ENCODE data around the gene RNU4-1. TPM values are rescaled to one million over a fixed set of nuclear protein-coding genes. Genes with fewer than 3 reads are reported as not detected.

RNU4-1 gene
- total and polyA plus RNA-seq, 2 of the 4 experiments (the other 2 are of a cell fraction) = under 0.01 TPM; not detected in 1

GRCh38 chr12:120286768-120287490, 6.1 kb downstream of the RNU4-1 start:
- no peak overlapping the region for H3K56ac ChIP-seq (ENCODE audit: extremely low read depth, insufficient read depth, low read length)
- intact Hi-C loops (cut with micrococcal nuclease) = no loop called here
- H2AK9ac ChIP-seq (replicated peaks; ENCODE audit: low read depth, low read length, poor library complexity) = no peak overlapping the region
- H2AK5ac ChIP-seq (ENCODE audit: low read depth, low read length) = no peak overlapping the region
- no peak overlapping the region for H3K18ac ChIP-seq (ENCODE audit: low read depth, low read length)
- no peak overlapping the region for H3K4ac ChIP-seq (ENCODE audit: low read depth, low read length)
- H4K20me1 ChIP-seq (ENCODE audit: insufficient read depth, low read length) = peaks cover 12% of the 10 kb centered on the region
- no peak overlapping the region for H2BK15ac ChIP-seq (ENCODE audit: low read depth, low read length)
- dilution Hi-C loops (cut with HindIII; ENCODE audit: low sequenced_read_pairs, unreplicated experiment) = no loop called here
- H2AFZ ChIP-seq (replicated peaks; ENCODE audit: low read length, poor library complexity) = no peak overlapping the region
- DNase-seq = no peak
- H3K4me1 ChIP-seq (ENCODE audit: control insufficient read depth, insufficient read depth, low read length) = peaks cover 9% of the 10 kb centered on the region; the same call in 1 of the 2 replicates
- CTCF ChIA-PET = interaction anchor here (1.1 to 1.3 kb wide), 2 partner anchors 22 to 58 kb away, joined by 3 to 8 read pairs; partner anchors contain the start of gene PXN
- no peak overlapping the region for H3K9ac ChIP-seq (ENCODE audit: low read depth, low read length)
- no peak overlapping the region for H4K5ac ChIP-seq (ENCODE audit: low read depth, low read length)
- no TSS peak for BruUV-seq (replicated peaks)
- 40% methylated on average over 1 of the region's 7 CpGs; no CpG with 5 or more reads in 1 of the 2 experiments for WGBS, 2 experiments (ENCODE audit: extremely low coverage in 2 of 2, insufficient read length in 1 of 2)
- H4K91ac ChIP-seq (ENCODE audit: insufficient read depth, low read depth, low read length) = no peak overlapping the region
- POLR2A ChIA-PET (ENCODE audit: unreplicated experiment) = interaction anchor here (1.9 kb wide), 1 partner anchor 86 kb away, joined by 6 read pairs; the partner anchor contains the start of gene RPLP0
- no peak overlapping the region for H2BK5ac ChIP-seq (ENCODE audit: low read depth, low read length, poor library complexity, severe bottlenecking)
- H3K14ac ChIP-seq (replicated peaks; ENCODE audit: low read depth, low read length) = 0 out of 2 replicates have a peak overlapping the region, but pooled peaks have one; percentile 15
- ATAC-seq (ENCODE audit: low read depth) = no peak
- H3K4me2 ChIP-seq (ENCODE audit: low read depth, low read length) = no peak overlapping the region
- no peaks in the 10 kb centered on the region for H3K9me3 ChIP-seq (ENCODE audit: control insufficient read depth, insufficient read depth, low read length)
- H3K79me1 ChIP-seq (ENCODE audit: low read depth in 1 of 2, low read length in 2 of 2) = no peaks in the 10 kb centered on the region
- in situ Hi-C loops (cut with MboI; ENCODE audit: low sequenced_read_pairs) = no loop called here
- no peak overlapping the region for H2BK20ac ChIP-seq (ENCODE audit: low read depth, low read length)
- no peak overlapping the region; the same call in 1 of the 2 replicates for H2BK120ac ChIP-seq (ENCODE audit: low read depth, low read length)
- H3K36me3 ChIP-seq (ENCODE audit: control insufficient read depth, insufficient read depth, low read length) = no peaks in the 10 kb centered on the region
- no peak overlapping the region for H3K27ac ChIP-seq (ENCODE audit: insufficient read depth, low read length)
- H4K8ac ChIP-seq (ENCODE audit: low read depth in 2 of 2, low read length in 2 of 2) = no peak overlapping the region
- no peak overlapping the region for H3K23ac ChIP-seq (ENCODE audit: low read depth, low read length)
- H3K27me3 ChIP-seq (ENCODE audit: control insufficient read depth, insufficient read depth, low read length) = no peaks in the 10 kb centered on the region; the same call in 1 of the 2 replicates
- peaks cover 6% of the 10 kb centered on the region; the same call in 1 of the 2 replicates for H3K9me1 ChIP-seq (ENCODE audit: insufficient read depth, low read length)
- H3K4me3 ChIP-seq (ENCODE audit: insufficient read depth, low read depth, low read length) = no peak overlapping the region
- TF ChIP-seq ELK1 (IDR thresholded peaks at IDR 0.05; ENCODE audit: borderline replicate concordance, low read depth, low read length) (no peak), RCOR1 (IDR thresholded peaks at IDR 0.05; ENCODE audit: insufficient replicate concordance, low read length) (no peak), USF2 (IDR thresholded peaks at IDR 0.05; ENCODE audit: low read depth, low read length) (no peak), BHLHE40 (IDR thresholded peaks at IDR 0.05; ENCODE audit: low read depth, low read length) (no peak), CHD1 (IDR thresholded peaks at IDR 0.05; ENCODE audit: low read depth, low read length) (no peak), MAFK (IDR thresholded peaks at IDR 0.05; ENCODE audit: low read depth, low read length) (no peak)

Data from IMR-90 (cell line).